ENCODE data around the gene MGAT5B.
"Not testable (repeated sequence)": the region's sequence is repeated elsewhere in the genome, so short reads cannot be mapped to it uniquely, and the experiment has no call there.

MGAT5B gene

DNA sequence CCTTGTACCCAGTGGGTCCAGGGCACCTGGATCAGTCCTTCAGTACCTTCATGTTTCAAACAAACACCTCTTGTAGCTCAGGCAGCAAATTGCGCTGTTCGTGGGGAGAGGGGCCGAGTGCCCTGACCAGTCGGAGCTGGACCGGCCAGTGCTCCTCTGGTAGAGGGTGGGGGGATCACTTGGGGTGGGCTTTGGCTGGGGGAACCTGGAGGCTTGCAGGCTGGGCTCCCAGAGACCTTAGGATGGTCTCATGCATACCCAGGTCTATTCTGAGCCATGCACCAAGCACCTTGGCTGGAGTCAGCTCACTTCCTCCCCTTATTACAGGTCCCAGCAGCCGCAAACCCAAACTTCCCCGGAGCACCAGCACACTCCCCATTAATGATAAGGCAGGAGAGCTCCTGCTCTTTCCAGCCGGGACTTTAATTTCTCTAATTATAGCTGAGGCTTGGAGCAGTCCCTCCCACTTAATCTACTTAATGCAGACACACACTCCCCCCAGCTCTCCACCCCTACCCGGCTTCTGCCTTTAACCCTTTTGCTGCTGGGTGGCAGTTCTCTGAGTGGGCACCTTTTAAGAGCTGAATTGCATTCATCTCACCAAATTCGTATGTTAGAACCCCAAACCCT, 26.3 kb upstream of the MGAT5B start:
- DNase-seq (ENCODE audit: extremely low read depth, low read depth) = no peak
- TF ChIP-seq, protein P1, sequence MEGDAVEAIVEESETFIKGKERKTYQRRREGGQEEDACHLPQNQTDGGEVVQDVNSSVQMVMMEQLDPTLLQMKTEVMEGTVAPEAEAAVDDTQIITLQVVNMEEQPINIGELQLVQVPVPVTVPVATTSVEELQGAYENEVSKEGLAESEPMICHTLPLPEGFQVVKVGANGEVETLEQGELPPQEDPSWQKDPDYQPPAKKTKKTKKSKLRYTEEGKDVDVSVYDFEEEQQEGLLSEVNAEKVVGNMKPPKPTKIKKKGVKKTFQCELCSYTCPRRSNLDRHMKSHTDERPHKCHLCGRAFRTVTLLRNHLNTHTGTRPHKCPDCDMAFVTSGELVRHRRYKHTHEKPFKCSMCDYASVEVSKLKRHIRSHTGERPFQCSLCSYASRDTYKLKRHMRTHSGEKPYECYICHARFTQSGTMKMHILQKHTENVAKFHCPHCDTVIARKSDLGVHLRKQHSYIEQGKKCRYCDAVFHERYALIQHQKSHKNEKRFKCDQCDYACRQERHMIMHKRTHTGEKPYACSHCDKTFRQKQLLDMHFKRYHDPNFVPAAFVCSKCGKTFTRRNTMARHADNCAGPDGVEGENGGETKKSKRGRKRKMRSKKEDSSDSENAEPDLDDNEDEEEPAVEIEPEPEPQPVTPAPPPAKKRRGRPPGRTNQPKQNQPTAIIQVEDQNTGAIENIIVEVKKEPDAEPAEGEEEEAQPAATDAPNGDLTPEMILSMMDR (IDR thresholded peaks at IDR 0.05; ENCODE audit: low read depth, low read length) = no peak

DNA sequence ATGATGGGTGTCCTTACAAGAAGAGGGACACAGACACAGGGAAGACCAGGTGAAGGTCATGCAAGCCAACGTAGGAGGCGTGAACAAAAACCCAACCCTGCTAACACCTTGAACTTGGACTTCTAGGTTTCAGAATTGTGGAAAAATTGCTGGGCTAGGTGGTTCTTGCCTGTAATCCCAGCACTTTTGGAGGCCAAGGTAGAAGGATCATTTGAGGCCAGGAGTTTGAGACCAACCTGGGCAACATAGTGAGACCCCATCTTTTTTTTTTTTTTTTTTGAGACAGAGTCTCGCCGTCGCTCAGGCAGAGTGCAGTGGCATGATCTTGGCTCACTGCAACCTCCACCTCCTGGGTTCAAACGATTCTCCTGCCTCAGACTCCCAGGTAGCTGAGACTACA, 25.1 kb upstream of the MGAT5B start:
- DNase-seq (ENCODE audit: extremely low read depth, low read depth) = not testable (repeated sequence)

DNA sequence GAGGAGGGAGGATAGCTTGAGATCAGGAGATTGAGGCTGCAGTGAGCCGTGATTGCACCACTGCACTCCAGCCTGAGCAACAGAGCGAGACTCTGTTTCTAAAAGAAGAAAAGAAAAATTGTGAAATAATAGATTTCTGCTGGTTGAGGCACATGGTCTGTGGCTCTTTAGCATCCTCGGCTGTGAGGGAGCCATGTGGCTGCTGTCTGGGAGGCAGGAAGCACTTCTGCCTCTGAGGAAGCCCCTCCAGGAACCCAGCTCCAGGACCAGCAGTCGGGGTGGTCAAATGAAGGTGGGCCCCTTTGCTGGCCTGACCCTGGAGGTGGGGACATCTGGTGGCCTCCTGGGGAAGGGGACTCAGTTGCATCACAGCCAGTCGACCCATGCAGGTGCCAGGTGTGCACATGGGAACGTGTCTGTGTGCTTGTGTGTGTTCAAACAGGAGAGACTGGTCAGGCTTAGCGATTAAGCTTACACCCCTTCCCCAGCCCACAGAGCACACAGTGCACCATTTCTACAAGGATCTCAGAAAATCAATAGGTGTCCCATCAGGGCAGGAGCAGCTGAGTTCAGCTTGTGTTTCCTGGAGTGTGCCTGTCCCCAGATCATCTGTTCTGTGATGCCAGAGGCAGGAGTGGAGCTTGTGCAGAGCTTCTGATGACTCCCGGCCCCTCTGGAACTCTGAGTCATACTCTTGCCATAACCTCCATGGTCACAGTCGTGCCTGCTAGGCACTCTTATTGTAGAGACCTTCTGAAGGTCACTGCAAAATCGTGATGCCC, 24.3 kb upstream of the MGAT5B start:
- TF ChIP-seq, protein P1 (IDR thresholded peaks at IDR 0.05; ENCODE audit: low read depth, low read length) = no peak
- DNase-seq (ENCODE audit: extremely low read depth, low read depth) = no peak

DNA sequence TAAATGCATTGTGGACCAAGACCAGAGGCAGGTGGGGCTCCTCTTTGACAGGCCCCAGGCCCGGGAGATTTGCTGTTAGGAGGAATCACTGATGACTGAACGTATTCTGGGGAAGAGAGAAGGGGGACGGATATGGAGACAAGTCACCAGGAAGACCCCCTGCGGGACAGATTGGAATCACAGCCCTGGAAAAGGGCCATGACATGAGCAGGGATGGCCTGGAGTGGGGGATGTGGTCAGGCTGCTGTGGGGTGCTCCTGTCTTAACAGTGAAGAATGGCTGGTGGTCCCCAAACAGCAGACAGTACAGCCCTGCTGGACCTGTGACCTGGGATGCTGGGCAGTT, 23.7 kb upstream of the MGAT5B start:
- TF ChIP-seq, protein P1 (IDR thresholded peaks at IDR 0.05; ENCODE audit: low read depth, low read length) = no peak
- no peak for DNase-seq (ENCODE audit: extremely low read depth, low read depth)

DNA sequence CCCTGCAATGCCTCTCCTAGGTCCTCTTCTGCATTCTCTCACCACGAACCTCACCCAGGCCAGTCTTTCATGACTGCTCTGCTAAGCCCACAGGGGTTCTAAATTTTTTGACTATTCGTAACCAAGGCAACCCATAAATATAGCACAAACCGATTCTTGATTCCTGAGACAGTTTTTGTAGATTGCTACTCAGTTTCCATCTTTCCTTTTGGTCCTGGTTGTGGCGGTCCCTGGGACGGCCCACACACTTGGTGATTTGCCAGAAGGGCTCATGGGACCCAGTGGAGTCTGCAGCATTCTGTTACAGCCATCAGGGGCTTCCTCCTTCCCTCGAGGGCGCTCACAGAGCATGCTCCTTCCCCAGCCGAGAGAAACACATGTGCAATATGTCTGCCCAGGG, 23.4 kb upstream of the MGAT5B start:
- TF ChIP-seq, protein P1 (IDR thresholded peaks at IDR 0.05; ENCODE audit: low read depth, low read length) = no peak
- no peak for DNase-seq (ENCODE audit: extremely low read depth, low read depth)

DNA sequence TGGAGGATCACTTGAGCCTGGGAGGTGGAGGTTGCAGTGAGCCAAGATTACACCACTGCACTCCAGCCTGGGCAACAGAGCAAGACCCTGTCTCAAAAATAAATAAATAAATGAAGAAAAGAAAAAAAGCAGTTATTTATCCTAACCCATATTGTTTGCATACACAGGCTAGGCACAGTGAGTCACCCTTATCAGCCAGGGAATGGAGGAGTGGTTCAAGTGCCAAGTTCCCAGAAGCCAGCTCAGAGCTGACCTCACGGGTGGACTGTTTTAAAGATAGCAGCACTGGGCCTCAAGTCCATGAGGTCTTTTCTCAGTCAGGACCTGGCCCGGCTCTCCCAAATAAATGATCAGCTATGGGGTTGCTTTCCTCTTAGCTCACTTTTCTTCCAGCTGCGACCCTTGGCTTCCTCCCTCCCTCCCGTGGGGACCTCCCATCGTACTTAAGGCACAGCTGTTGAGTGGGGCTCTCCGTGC, 22.6 kb upstream of the MGAT5B start:
- no peak for DNase-seq (ENCODE audit: extremely low read depth, low read depth)
- TF ChIP-seq, protein P1 (IDR thresholded peaks at IDR 0.05; ENCODE audit: low read depth, low read length) = no peak

DNA sequence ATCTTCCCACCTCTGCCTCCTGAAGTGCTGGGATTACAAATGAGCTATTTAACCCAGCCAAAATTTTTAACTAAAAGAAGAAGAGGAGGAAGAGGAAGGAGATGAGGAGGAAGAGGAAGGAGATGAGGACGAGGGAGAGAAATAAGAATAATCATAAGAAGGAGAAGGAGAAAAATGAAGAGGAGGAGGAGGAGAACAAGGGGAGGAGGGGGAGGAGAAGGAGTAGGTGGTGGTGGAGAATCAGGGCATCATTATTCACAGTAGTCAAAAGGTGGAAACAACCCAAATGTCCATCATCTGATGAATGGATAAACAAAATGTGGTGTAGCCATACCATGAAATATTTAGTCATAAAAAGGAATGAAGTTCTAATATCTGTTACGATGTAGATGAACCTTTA, 21.2 kb upstream of the MGAT5B start:
- TF ChIP-seq, protein P1 (IDR thresholded peaks at IDR 0.05; ENCODE audit: low read depth, low read length) = no peak
- DNase-seq (ENCODE audit: extremely low read depth, low read depth) = no peak

Measured in AG09319 (cell line).